Measurements from ENCODE around the gene COPS3.

COPS3 gene

DNA sequence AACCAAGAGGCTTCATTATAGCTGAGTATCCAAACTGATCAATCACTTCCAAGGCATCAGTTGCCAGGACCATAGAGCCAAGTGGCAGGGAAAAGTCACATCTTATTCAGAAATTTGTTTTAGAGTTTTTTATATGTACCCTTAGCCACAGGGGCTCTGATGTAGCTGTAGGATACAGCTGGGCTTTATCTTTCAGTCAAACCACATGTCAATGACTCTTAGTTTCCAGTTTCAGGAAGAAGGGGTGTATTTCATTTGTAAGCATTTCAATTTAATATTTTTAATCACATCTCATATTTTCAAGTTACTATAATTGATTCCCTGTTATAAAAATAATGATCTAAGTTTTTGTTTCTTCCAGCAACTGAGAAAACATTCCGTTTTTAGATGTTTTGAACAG lies 41.2 kb downstream of the COPS3 start:
- no peak overlapping the region for H3K4me3 ChIP-seq (ENCODE audit: low read depth, low read length)
- TF ChIP-seq, protein P1, sequence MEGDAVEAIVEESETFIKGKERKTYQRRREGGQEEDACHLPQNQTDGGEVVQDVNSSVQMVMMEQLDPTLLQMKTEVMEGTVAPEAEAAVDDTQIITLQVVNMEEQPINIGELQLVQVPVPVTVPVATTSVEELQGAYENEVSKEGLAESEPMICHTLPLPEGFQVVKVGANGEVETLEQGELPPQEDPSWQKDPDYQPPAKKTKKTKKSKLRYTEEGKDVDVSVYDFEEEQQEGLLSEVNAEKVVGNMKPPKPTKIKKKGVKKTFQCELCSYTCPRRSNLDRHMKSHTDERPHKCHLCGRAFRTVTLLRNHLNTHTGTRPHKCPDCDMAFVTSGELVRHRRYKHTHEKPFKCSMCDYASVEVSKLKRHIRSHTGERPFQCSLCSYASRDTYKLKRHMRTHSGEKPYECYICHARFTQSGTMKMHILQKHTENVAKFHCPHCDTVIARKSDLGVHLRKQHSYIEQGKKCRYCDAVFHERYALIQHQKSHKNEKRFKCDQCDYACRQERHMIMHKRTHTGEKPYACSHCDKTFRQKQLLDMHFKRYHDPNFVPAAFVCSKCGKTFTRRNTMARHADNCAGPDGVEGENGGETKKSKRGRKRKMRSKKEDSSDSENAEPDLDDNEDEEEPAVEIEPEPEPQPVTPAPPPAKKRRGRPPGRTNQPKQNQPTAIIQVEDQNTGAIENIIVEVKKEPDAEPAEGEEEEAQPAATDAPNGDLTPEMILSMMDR (IDR thresholded peaks at IDR 0.05; ENCODE audit: low read depth, low read length): no peak

DNA sequence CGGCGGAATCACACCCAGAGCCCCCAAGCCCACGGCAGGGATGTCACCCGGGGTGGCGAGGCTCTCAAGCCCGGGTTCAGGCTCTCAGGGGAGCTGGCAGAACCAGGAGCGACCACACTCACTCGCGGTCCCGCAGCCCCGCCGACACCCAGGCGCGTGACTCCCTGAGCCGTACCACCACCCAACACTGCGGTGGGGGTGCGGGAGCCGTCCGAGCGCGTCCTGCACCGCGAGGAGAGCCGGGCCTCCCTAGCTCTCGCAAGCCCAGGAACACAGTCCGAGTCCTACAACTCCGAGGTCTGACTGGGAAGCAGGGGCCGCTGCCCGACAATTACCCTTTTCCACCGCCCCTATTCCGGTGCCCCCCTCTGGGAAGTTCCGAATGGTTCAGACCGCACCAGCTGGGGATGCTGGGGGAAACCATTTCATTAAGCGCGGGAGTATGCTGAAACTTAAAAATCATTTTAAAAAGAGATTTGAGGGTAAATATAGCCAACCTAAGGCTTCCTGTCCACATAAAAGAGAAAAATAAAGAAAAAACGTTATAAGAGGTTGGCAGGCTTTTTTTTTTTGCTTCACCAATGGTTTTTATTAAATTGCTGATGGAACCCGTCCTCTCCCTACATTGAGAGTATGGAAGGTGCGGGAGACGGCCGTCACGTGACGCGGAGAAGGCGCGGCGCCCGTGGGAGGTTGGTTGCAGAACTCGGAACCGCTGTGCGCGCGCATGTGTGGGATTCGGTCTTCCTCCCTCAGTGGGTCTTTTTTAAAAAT lies 43.8 kb downstream of the COPS3 start, which contains the start of gene FLCN:
FLCN (minus strand) TSS at position 143 of the 774 bp plus-strand sequence. CDS start 9,031 bp downstream, outside the sequence.
- TF ChIP-seq, protein P1 (IDR thresholded peaks at IDR 0.05; ENCODE audit: low read depth, low read length): no peak
- peak within 1 kb of the TSS; percentile 97 for H3K4me3 ChIP-seq (ENCODE audit: low read depth, low read length)

DNA sequence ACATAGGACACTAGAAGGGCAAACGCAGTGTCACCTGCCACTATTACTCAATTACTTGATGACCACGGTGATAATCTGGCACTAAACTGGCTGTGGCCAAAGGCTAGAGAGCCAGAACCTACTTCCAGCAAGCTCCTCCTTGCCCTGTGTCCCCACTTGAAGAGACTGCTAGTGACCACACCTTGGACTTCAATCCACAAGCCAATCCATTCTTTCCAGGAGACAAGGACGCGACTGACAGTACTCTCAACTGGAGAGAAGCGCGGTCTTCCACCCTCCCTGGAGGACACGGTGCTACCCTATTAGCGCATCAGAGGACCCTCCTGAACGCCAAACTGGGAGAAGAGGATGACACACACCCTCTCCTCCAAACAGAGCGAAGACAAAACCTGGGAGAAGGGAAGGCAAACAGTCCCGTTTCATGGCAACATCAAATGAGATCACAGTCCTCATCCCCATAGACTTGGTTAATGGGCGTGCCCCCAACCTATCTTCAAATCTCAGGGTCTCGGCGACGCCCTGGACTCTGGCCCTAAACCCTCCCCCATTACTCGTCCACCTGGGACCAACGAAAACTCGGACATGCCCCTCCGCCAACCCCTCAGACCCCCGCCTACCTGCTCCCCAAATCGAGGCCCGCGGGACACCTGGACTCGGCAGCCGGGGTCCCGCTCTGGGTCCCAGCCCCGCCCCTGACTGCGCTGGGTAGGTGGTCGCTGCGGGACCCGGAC lies 44.6 kb downstream of the COPS3 start:
- TF ChIP-seq, protein P1 (IDR thresholded peaks at IDR 0.05; ENCODE audit: low read depth, low read length): no peak
- peak overlapping the region; percentile 97 for H3K4me3 ChIP-seq (ENCODE audit: low read depth, low read length)

DNA sequence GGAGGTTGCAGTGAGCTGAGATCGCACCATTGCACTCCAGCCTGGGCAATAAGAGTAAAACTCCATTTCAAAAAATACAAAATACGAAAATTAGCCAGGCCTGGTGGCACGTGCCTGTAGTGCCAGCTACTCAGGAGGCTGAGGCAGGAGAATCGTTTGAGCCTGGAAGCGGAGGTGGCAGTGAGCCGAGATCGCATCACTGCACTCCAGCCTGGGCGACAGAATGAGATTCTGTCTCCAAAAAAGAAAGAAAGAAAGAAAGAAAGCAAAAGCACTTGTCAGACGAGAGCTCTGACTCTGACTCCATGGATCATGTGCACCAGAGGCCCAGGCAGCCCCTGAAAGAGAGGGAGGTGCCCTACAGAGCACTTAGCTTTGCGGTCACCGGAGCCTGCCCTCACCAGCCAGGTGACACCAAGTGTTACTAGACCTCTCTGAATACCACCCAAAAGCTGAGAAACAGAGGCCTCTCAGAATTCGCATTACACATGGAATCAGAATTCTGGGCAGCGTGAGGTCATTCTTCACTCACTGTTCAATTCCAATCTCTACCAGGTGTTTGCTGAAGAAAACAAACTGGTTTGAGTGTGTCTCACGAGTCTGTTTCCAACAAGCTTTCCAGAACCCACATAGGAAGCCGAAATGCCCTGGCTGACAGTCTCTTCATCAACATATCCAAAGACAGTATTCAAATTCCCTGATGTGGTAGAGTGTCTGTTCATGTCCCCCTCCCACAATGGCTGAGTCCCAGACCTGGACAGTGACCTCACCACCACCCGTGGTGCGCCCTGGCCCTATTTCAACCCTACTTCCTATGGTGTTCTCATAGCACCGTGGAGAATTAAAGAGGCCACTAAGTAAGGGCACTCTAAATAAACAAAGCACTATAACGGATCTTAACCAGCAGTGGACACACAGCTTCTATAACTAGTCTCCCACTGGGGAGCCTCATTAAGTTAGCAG lies 45.6 kb downstream of the COPS3 start:
- TF ChIP-seq, protein P1 (IDR thresholded peaks at IDR 0.05; ENCODE audit: low read depth, low read length): no peak
- peak overlapping the region; percentile 97 for H3K4me3 ChIP-seq (ENCODE audit: low read depth, low read length)

DNA sequence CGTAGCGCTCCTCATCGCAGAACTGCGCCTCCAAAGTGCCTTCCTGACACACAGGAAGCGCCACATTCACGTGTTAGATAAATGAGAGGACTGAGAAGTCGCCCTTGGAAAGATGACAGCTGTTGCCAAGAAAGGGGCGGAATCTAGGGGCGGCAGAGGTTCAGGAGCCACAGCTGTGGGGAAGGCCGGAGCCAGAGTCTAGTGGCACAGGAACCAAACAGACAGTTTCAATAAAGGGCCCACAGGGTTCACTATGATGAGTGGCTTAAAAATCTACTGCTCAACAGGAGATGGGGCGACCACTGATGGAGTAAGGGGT lies 48.8 kb downstream of the COPS3 start:
- TF ChIP-seq, protein P1 (IDR thresholded peaks at IDR 0.05; ENCODE audit: low read depth, low read length): no peak
- H3K4me3 ChIP-seq (ENCODE audit: low read depth, low read length): no peak overlapping the region

DNA sequence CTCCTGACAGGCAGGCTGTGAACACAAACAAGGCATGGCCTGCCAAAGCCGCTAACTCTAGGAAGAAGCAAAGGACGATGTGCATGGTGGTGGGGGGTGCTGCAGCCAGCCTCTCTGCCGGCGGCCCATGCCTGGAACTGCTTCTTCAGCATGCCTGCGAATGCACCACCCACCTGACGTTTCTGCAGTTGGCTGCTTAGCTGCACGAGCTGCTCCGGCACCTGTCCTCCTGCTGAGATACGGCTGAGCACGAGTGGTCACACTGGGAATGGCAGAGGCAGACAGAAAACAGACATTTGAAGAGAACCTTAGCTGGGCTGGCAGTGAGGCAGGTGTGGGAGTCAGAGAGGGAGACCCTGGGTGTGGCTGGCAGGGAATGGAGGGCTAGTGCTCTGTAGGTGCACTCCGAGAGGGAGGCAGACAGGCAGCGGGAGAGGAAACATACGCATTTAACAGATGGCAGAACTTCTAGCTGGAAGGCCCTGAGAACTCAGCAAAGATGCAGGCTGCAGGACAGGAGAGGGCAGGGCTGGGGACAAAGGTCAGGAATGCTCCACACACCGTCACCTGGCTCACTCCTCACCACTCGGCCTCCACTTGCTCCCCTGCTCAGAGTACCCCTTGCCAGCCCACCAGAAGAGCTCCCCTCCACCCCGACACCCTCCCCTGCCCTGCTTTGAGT lies 49.3 kb downstream of the COPS3 start:
- TF ChIP-seq, protein P1 (IDR thresholded peaks at IDR 0.05; ENCODE audit: low read depth, low read length): no peak
- H3K4me3 ChIP-seq (ENCODE audit: low read depth, low read length): no peak overlapping the region
